ENCODE results near the gene TMEM184B. TPM values are rescaled to one million over a fixed set of nuclear protein-coding genes. Genes with fewer than 3 reads are reported as not detected.

TMEM184B gene
- total RNA-seq, 2 experiments from 2014 or later: 24.4 to 26.6 TPM

Other genes starting within 250 kb of the TMEM184B start
- 10 to 100 TPM; 16.0 to 16.5 TPM for gene PICK1, start 215.6 kb downstream of the TMEM184B start, total RNA-seq
- under 1 TPM in 1 of 2 experiments, not detected in 1; 0.17 TPM for gene SLC16A8, start 188.8 kb downstream of the TMEM184B start, total RNA-seq
- gene BAIAP2L2, start 162.3 kb downstream of the TMEM184B start, total RNA-seq: 1 to 10 TPM in 1 of 2 experiments, under 1 TPM in 1; 0.93 to 1.6 TPM
- 10 to 100 TPM; 63.7 to 69.5 TPM for gene PLA2G6, start 91.2 kb downstream of the TMEM184B start, total RNA-seq
- 10 to 100 TPM; 15.5 to 15.9 TPM for gene MAFF, start 71.0 kb downstream of the TMEM184B start, total RNA-seq
- 100 to 1,000 TPM; 104 to 105 TPM for gene CSNK1E, start 44.4 kb upstream of the TMEM184B start, total RNA-seq
- not detected for gene KCNJ4, start 182.2 kb upstream of the TMEM184B start, total RNA-seq
- under 1 TPM; 0.94 to 0.97 TPM for gene KDELR3, start 195.1 kb upstream of the TMEM184B start, total RNA-seq
- gene DDX17, start 233.3 kb upstream of the TMEM184B start, total RNA-seq: 100 to 1,000 TPM; 353 to 358 TPM